ENCODE data around the gene TMEM40.

TMEM40 gene

GRCh38 chr3:12755754-12756153, 3.3 kb downstream of the TMEM40 start:
- no peaks in the 10 kb centered on the region for H3K36me3 ChIP-seq
- H3K9me3 ChIP-seq, result no peaks in the 10 kb centered on the region
- H3K27me3 ChIP-seq, result no peaks in the 10 kb centered on the region
- no peaks in the 10 kb centered on the region for H3K4me1 ChIP-seq
- no peak overlapping the region for H3K4me3 ChIP-seq (ENCODE audit: low read depth, low read length)
- TF ChIP-seq, protein P1, sequence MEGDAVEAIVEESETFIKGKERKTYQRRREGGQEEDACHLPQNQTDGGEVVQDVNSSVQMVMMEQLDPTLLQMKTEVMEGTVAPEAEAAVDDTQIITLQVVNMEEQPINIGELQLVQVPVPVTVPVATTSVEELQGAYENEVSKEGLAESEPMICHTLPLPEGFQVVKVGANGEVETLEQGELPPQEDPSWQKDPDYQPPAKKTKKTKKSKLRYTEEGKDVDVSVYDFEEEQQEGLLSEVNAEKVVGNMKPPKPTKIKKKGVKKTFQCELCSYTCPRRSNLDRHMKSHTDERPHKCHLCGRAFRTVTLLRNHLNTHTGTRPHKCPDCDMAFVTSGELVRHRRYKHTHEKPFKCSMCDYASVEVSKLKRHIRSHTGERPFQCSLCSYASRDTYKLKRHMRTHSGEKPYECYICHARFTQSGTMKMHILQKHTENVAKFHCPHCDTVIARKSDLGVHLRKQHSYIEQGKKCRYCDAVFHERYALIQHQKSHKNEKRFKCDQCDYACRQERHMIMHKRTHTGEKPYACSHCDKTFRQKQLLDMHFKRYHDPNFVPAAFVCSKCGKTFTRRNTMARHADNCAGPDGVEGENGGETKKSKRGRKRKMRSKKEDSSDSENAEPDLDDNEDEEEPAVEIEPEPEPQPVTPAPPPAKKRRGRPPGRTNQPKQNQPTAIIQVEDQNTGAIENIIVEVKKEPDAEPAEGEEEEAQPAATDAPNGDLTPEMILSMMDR (IDR thresholded peaks at IDR 0.05; ENCODE audit: low read depth, low read length), result no peak
- no peak for DNase-seq

DNA sequence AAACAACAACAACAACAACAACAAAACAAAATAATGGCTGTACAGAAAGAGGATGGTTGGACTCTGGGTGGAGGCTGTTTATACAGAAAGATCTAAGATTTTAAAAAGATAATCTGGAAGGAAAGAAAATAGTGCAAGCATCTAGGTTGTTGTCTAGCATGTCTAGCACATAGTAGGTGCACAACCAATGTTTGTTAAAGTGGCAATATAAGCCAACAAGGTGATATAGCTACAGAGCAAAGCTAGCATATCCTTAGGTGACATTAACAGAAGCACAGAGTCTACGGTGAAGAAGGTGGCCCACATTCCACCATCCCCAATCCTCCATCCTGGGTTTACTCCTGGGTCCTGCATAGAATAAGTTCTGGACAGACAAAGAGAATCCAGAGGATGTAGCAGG, 4.7 kb downstream of the TMEM40 start:
- H3K9me3 ChIP-seq, result no peaks in the 10 kb centered on the region
- TF ChIP-seq, protein P1 (IDR thresholded peaks at IDR 0.05; ENCODE audit: low read depth, low read length), result no peak
- no peak for DNase-seq
- no peak overlapping the region for H3K4me3 ChIP-seq (ENCODE audit: low read depth, low read length)
- no peaks in the 10 kb centered on the region for H3K4me1 ChIP-seq
- no peaks in the 10 kb centered on the region for H3K27me3 ChIP-seq
- no peaks in the 10 kb centered on the region for H3K36me3 ChIP-seq

DNA sequence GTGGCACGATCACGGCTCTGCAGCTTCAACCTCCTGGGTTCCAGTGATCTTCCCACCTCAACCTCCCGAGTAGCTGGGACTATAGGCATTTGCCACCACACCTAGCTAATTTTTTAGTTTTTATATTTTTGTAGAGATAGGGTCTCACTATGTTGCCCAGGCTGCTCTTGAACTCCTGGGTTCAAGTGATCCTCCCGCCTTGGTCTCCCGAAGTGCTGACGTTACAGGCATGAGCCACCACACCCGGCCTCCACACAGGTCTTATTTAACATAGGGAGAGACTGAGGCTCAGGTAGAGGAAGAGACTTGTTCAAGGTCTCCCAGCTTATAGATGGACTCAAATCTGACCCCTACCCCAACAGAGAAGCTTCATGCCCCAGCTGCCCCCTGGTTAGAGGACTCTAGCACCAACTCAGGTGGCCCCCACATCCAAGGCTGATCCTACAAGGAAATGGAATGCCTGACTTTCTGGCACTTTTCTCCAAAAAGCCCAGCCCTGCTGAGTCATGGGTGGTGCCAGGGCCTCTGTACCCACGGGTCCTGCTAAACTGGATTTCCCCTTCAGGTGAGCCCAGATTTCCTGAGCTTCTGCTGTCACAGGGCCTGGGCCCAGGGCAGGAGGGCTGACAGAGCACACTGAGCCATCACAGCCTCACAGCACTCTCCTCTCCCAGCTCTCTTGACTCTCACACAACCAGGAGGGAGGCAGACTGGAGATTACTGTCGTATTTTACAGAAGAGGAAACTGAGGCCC, 5.6 kb downstream of the TMEM40 start:
- H3K27me3 ChIP-seq, result no peaks in the 10 kb centered on the region
- DNase-seq, result no peak
- H3K9me3 ChIP-seq, result no peaks in the 10 kb centered on the region
- no peaks in the 10 kb centered on the region for H3K4me1 ChIP-seq
- H3K36me3 ChIP-seq, result no peaks in the 10 kb centered on the region
- H3K4me3 ChIP-seq (ENCODE audit: low read depth, low read length), result no peak overlapping the region
- TF ChIP-seq, protein P1 (IDR thresholded peaks at IDR 0.05; ENCODE audit: low read depth, low read length), result no peak

GRCh38 chr3:12752809-12753208, 6.2 kb downstream of the TMEM40 start:
- H3K4me3 ChIP-seq (ENCODE audit: low read depth, low read length), result no peak overlapping the region
- TF ChIP-seq, protein P1 (IDR thresholded peaks at IDR 0.05; ENCODE audit: low read depth, low read length), result no peak
- no peaks in the 10 kb centered on the region for H3K36me3 ChIP-seq
- no peaks in the 10 kb centered on the region for H3K4me1 ChIP-seq
- no peaks in the 10 kb centered on the region for H3K9me3 ChIP-seq
- H3K27me3 ChIP-seq, result no peaks in the 10 kb centered on the region
- DNase-seq, result no peak

DNA sequence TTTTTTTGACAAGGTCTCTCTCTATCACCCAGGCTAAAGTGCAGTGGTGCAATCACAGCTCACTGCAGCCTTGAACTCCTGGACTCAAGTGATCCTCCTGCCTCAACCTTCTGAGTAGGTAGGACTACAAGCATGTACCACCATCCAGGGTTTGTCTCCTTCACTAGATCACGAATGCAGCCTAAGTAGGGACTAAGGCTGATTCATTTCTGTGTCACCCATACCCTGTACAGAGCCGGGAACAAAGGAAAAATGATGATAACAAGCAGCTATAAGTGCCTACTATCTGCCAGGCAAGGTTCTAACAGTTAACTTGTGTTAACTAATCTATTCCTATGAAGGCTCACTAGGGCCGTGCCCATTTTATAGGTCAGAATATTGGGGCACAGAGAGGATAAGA, 7.0 kb downstream of the TMEM40 start:
- H3K36me3 ChIP-seq, result no peaks in the 10 kb centered on the region
- H3K9me3 ChIP-seq, result no peaks in the 10 kb centered on the region
- TF ChIP-seq, protein P1 (IDR thresholded peaks at IDR 0.05; ENCODE audit: low read depth, low read length), result no peak
- no peaks in the 10 kb centered on the region for H3K27me3 ChIP-seq
- no peak overlapping the region for H3K4me3 ChIP-seq (ENCODE audit: low read depth, low read length)
- H3K4me1 ChIP-seq, result no peaks in the 10 kb centered on the region
- no peak for DNase-seq

DNA sequence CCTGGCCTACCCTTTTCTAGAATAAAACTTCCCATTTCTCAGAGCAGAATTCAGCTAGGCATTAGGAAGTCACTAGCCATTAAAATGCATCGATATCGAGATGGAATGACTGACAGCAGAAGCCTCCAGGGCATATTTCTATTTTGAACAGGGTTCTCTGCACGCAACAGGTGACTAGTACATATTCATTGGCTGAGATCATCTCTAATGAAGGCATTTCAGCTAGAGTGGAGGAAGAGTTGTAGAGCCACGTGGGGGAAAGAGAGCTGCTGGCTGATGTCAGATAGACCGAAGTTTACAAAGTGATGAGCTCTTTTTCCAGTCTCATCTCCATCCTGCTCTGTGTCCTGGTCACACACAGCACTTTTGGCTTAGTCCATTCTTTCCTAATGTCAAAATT, 7.5 kb downstream of the TMEM40 start:
- Histone ChIP-seq H3K4me3 (ENCODE audit: low read depth, low read length) (no peak overlapping the region), H3K36me3 (no peaks in the 10 kb centered on the region), H3K27me3 (no peaks in the 10 kb centered on the region), H3K9me3 (no peaks in the 10 kb centered on the region), H3K4me1 (no peaks in the 10 kb centered on the region)
- no peak for DNase-seq
- TF ChIP-seq, protein P1 (IDR thresholded peaks at IDR 0.05; ENCODE audit: low read depth, low read length), result no peak
